Tibial artery (tissue), 4 donors: Measurements from ENCODE around the gene PAX5.
A peak's percentile ranks its signal among the peaks of the same experiment; 100 is the strongest.

Experiments
- DNase-seq, 2 donors: peaks; one replicate each; pipeline ENCODE4 v3.0.0-alpha.2; 2019
- H3K27ac ChIP-seq, 2 donors: fragments of 200-600 bp; sonication (generic) in 1 of 2; 1 replicate in 1 of 2; 2 replicates in 1 of 2; pipeline ENCODE4 v1.5.1; 2018 to 2019; ENCODE audit warnings: mild to moderate bottlenecking in 1 of 2
- H3K27me3 ChIP-seq, 2 donors: fragments of 200-600 bp; sonication (generic) in 1 of 2; one replicate each; pipeline versions ENCODE4 v1.5.1 to v1.6.0; 2016 to 2019
- H3K36me3 ChIP-seq, 3 donors: fragments of 200-600 bp; sonication (generic) in 2 of 3; one replicate each; pipeline ENCODE4 v1.5.1; 2016 to 2019; ENCODE audit warnings: mild to moderate bottlenecking in 2 of 3
- H3K4me1 ChIP-seq, 4 donors: fragments of 200-600 bp; sonication (generic) in 2 of 4; 1 replicate in 3 of 4; 2 replicates in 1 of 4; pipeline ENCODE4 v1.5.1; 2016 to 2019
- H3K4me3 ChIP-seq, 2 donors: fragments of 200-600 bp; sonication (generic) in 1 of 2; 1 replicate in 1 of 2; 2 replicates in 1 of 2; pipeline ENCODE4 v1.5.1; 2018 to 2019; ENCODE audit warnings: mild to moderate bottlenecking in 2 of 2
- H3K9me3 ChIP-seq, 3 donors: fragments of 200-600 bp; sonication (generic) in 1 of 3; one replicate each; pipeline ENCODE4 v1.5.1; 2016 to 2019
- CTCF ChIP-seq, 2 experiments: fragments of 200-600 bp in 1 of 2; fragments of 450-650 bp in 1 of 2; IDR thresholded peaks; one replicate each; pipeline ENCODE4 v1.5.1; 2017 to 2019; ENCODE audit warnings: antibody characterized with exemption in 2 of 2, mild to moderate bottlenecking in 1 of 2, moderate library complexity in 1 of 2
- intact Hi-C: fragments of 100-400 bp; cut with DNase I; formaldehyde crosslinking; loops from one replicate; pipeline ENCODE4 v1.15.0; 2023; ENCODE audit warnings: low total_unique reads

Gene PAX5

GRCh38 chr9:37025071-37025822, 8.8 kb downstream of the PAX5 start:
- H3K27me3 ChIP-seq, result peaks cover 23 to 95% of the 10 kb centered on the region in 2 donors
- no peak for DNase-seq
- TF ChIP-seq CTCF (IDR thresholded peaks at IDR 0.05), result no peak
- H3K4me3 ChIP-seq, result peak overlapping the region; percentile 10 to 45
- H3K4me1 ChIP-seq, result peaks cover 0 to 53% (median 41%) of the 10 kb centered on the region in 4 donors
- H3K9me3 ChIP-seq, result no peaks in the 10 kb centered on the region
- H3K36me3 ChIP-seq, result no peaks in the 10 kb centered on the region
- intact Hi-C loops, result no loop called here
- H3K27ac ChIP-seq, result no peak overlapping the region

- Histone ChIP-seq H3K27me3 (peaks cover 0 to 43% of the 10 kb centered on the region in 2 donors), H3K27ac (no peak overlapping the region), H3K4me1 (no peaks in the 10 kb centered on the region), H3K36me3 (no peaks in the 10 kb centered on the region), H3K4me3 (no peak overlapping the region), H3K9me3 (no peaks in the 10 kb centered on the region)
- intact Hi-C loops, result no loop called here
- TF ChIP-seq CTCF (IDR thresholded peaks at IDR 0.05), result no peak
- no peak for DNase-seq
Measured at GRCh38 chr9:37017546-37017945, 16.5 kb downstream of the PAX5 start.

- Histone ChIP-seq H3K27ac (no peak overlapping the region), H3K4me1 (no peaks in the 10 kb centered on the region), H3K9me3 (no peaks in the 10 kb centered on the region), H3K36me3 (no peaks in the 10 kb centered on the region), H3K27me3 (peaks cover 0 to 42% of the 10 kb centered on the region in 2 donors), H3K4me3 (no peak overlapping the region)
- intact Hi-C loops, result no loop called here
- DNase-seq, result no peak
- TF ChIP-seq CTCF (IDR thresholded peaks at IDR 0.05), result no peak
Measured at GRCh38 chr9:37011530-37011929, 22.5 kb downstream of the PAX5 start.

- Histone ChIP-seq H3K27me3 (peaks cover 0 to 44% of the 10 kb centered on the region in 2 donors), H3K4me3 (no peak overlapping the region), H3K27ac (no peak overlapping the region), H3K4me1 (no peaks in the 10 kb centered on the region), H3K36me3 (no peaks in the 10 kb centered on the region), H3K9me3 (no peaks in the 10 kb centered on the region)
- DNase-seq, result no peak
- intact Hi-C loops, result no loop called here
- TF ChIP-seq CTCF (IDR thresholded peaks at IDR 0.05), result no peak
Measured at GRCh38 chr9:37010976-37011375, 23.1 kb downstream of the PAX5 start.

GRCh38 chr9:37010180-37010579, 23.9 kb downstream of the PAX5 start:
- peaks cover 0 to 44% of the 10 kb centered on the region in 2 donors for H3K27me3 ChIP-seq

More at GRCh38 chr9:37010180-37010579, 23.9 kb downstream of the PAX5 start:
- Histone ChIP-seq H3K36me3 (no peaks in the 10 kb centered on the region), H3K4me1 (no peaks in the 10 kb centered on the region), H3K9me3 (no peaks in the 10 kb centered on the region), H3K4me3 (no peak overlapping the region), H3K27ac (no peak overlapping the region)
- DNase-seq, result no peak
- intact Hi-C loops, result no loop called here
- TF ChIP-seq CTCF (IDR thresholded peaks at IDR 0.05), result no peak
